ENCODE measurements around the gene NHSL1.

DNA sequence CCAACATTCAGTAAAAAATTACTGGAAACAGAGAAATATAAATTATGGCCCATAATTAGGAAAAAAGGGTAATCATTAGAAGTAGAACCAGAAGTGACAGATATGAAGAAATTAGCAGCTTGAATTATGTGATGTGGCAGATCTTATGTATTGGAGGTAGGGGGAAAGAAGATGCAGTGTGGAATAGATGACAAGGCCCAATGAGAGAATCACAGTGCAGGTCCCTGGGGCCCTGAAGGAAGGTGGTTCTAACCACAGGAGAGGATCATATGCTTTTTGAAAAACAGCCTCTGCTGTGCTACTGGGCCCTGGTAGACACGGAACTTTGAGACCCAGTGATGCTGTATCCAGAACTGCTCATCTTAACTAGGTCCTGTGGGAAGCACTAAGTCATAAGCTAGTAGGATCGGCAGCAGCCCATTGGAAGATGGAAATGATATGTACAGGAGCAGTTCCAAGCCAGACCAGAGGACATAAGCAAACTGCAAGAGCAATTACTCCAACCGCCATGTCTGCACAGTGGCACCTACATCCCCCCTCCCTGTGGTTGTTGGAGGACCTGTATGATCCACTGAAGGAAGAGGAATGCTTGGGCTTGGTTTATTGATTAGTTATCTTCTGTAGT, 81.1 kb downstream of the NHSL1 start:
- TF ChIP-seq EZH2 (IDR thresholded peaks at IDR 0.05; ENCODE audit: borderline replicate concordance, low read length): no peak
- TF ChIP-seq, protein P1, sequence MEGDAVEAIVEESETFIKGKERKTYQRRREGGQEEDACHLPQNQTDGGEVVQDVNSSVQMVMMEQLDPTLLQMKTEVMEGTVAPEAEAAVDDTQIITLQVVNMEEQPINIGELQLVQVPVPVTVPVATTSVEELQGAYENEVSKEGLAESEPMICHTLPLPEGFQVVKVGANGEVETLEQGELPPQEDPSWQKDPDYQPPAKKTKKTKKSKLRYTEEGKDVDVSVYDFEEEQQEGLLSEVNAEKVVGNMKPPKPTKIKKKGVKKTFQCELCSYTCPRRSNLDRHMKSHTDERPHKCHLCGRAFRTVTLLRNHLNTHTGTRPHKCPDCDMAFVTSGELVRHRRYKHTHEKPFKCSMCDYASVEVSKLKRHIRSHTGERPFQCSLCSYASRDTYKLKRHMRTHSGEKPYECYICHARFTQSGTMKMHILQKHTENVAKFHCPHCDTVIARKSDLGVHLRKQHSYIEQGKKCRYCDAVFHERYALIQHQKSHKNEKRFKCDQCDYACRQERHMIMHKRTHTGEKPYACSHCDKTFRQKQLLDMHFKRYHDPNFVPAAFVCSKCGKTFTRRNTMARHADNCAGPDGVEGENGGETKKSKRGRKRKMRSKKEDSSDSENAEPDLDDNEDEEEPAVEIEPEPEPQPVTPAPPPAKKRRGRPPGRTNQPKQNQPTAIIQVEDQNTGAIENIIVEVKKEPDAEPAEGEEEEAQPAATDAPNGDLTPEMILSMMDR (conservative IDR thresholded peaks at IDR 0.05 in 1 of 2, IDR thresholded peaks at IDR 0.05 in 1 of 2; ENCODE audit: extremely low read depth in 1 of 2, insufficient read depth in 1 of 2, low read depth in 1 of 2, low read length in 2 of 2): no peak

Measured in mammary epithelial cell (primary cell).